CD14-positive monocyte (primary cell): ENCODE data around the gene RBM12. TPM values are rescaled to one million over a fixed set of nuclear protein-coding genes. Genes with fewer than 3 reads are reported as not detected.

Experiments used
- DNase-seq, 3 donors: peaks; one replicate each; pipeline ENCODE4 v3.0.0-alpha.2; 2011 to 2022
- H2AFZ ChIP-seq: 2 replicates; pipeline ENCODE4 v1.6.0; 2012; ENCODE audit warnings: mild to moderate bottlenecking, low read depth, low read length, inconsistent platforms; ENCODE audit not compliant: insufficient read depth, poor library complexity, severe bottlenecking
- H3K27ac ChIP-seq, 2 donors: 1 replicate in 1 of 2; 2 replicates in 1 of 2; pipeline ENCODE4 v1.5.1; 2012 to 2013; ENCODE audit warnings: low read length in 2 of 2, control low read depth in 1 of 2, inconsistent platforms in 1 of 2, low read depth in 1 of 2, mild to moderate bottlenecking in 1 of 2
- H3K27me3 ChIP-seq, 2 donors: one replicate each; pipeline versions ENCODE4 v1.6.0 to v1.6.1; 2011 to 2013; ENCODE audit warnings: low read length in 2 of 2; ENCODE audit not compliant: control insufficient read depth in 2 of 2, insufficient read depth in 2 of 2
- H3K36me3 ChIP-seq, 2 donors: replicated peaks in 1 of 2; 1 replicate in 1 of 2; 2 replicates in 1 of 2; pipeline versions ENCODE4 v1.5.1 to v1.6.1; 2012 to 2013; ENCODE audit warnings: low read length in 2 of 2, control low read depth in 1 of 2, inconsistent platforms in 1 of 2, mild to moderate bottlenecking in 1 of 2; ENCODE audit not compliant: insufficient read depth in 2 of 2, control insufficient read depth in 1 of 2
- H3K4me1 ChIP-seq, 2 donors: 1 replicate in 1 of 2; 2 replicates in 1 of 2; pipeline versions ENCODE4 v1.5.1 to v1.6.1; 2012 to 2013; ENCODE audit warnings: low read length in 2 of 2, control low read depth in 1 of 2, inconsistent platforms in 1 of 2, mild to moderate bottlenecking in 1 of 2, moderate library complexity in 1 of 2; ENCODE audit not compliant: insufficient read depth in 2 of 2, control insufficient read depth in 1 of 2
- H3K4me2 ChIP-seq: replicated peaks from 2 replicates; pipeline ENCODE3; 2012; ENCODE audit warnings: low read length, moderate library complexity, mild to moderate bottlenecking; ENCODE audit not compliant: poor library complexity, severe bottlenecking; ENCODE audit errors: extremely low read depth
- H3K4me3 ChIP-seq, 3 experiments: fragments of 200-600 bp in 1 of 3; sonication (generic) in 1 of 3; replicated peaks in 1 of 3; 1 replicate in 2 of 3; 2 replicates in 1 of 3; pipeline ENCODE4 v1.5.1; 2011 to 2013; ENCODE audit warnings: low read length in 3 of 3, mild to moderate bottlenecking in 3 of 3, control low read depth in 2 of 3, low read depth in 2 of 3, inconsistent platforms in 1 of 3, moderate library complexity in 1 of 3
- H3K79me2 ChIP-seq: 2 replicates; pipeline ENCODE4 v1.6.0; 2012; ENCODE audit warnings: mild to moderate bottlenecking, control low read depth, inconsistent platforms, low read length, moderate library complexity; ENCODE audit not compliant: insufficient read depth
- H3K9ac ChIP-seq: 2 replicates; pipeline ENCODE4 v1.6.0; 2017; ENCODE audit warnings: low read length, mild to moderate bottlenecking; ENCODE audit not compliant: insufficient read depth, poor library complexity, severe bottlenecking
- H3K9me3 ChIP-seq, 2 donors: replicated peaks in 1 of 2; 1 replicate in 1 of 2; 2 replicates in 1 of 2; pipeline versions ENCODE4 v1.5.1 to v1.6.1; 2012 to 2013; ENCODE audit warnings: low read length in 2 of 2, control low read depth in 1 of 2; ENCODE audit not compliant: control insufficient read depth in 1 of 2, insufficient read depth in 1 of 2
- H4K20me1 ChIP-seq: 2 replicates; pipeline ENCODE4 v1.6.0; 2012; ENCODE audit warnings: mild to moderate bottlenecking, low read length, control low read depth, moderate library complexity; ENCODE audit not compliant: insufficient read depth
- H3K27ac Mint-ChIP-seq, 7 donors: one replicate each; pipeline ENCODE4 v1.8.0; 2020; ENCODE audit warnings: mild to moderate bottlenecking in 7 of 7, mixed read lengths in 7 of 7, moderate library complexity in 6 of 7, inconsistent platforms in 2 of 7
- H3K27me3 Mint-ChIP-seq, 3 donors: one replicate each; pipeline ENCODE4 v1.8.0; 2021 to 2022; ENCODE audit warnings: low read depth in 3 of 3, mild to moderate bottlenecking in 3 of 3, mixed read lengths in 3 of 3, moderate library complexity in 3 of 3, inconsistent platforms in 1 of 3
- H3K36me3 Mint-ChIP-seq, 2 donors: one replicate each; pipeline ENCODE4 v1.8.0; 2020; ENCODE audit warnings: mixed read lengths in 2 of 2, inconsistent platforms in 1 of 2, mild to moderate bottlenecking in 1 of 2
- H3K4me1 Mint-ChIP-seq: one replicate; pipeline ENCODE4 v1.8.0; 2020; ENCODE audit warnings: mild to moderate bottlenecking, mixed read lengths
- H3K4me3 Mint-ChIP-seq, 2 donors: one replicate each; pipeline ENCODE4 v1.8.0; 2020; ENCODE audit warnings: mild to moderate bottlenecking in 2 of 2, mixed read lengths in 2 of 2, moderate library complexity in 1 of 2
- H3K9me3 Mint-ChIP-seq, 7 donors: one replicate each; pipeline ENCODE4 v1.8.0; 2020 to 2022; ENCODE audit warnings: mixed read lengths in 7 of 7, mild to moderate bottlenecking in 6 of 7, moderate library complexity in 6 of 7, inconsistent platforms in 2 of 7
- WGBS: methylation state at CpG from one replicate; pipeline ENCODE4 v1.1.5; 2013; ENCODE audit warnings: missing lambda C conversion rate; ENCODE audit not compliant: insufficient coverage; 5-methylcytosine and 5-hydroxymethylcytosine counted together
- intact Hi-C, 2 donors: fragments of 100-400 bp; cut with micrococcal nuclease; formaldehyde crosslinking; loops; one replicate each; pipeline versions ENCODE4 v1.15.0 to v1.15.1; 2023
- polyA plus RNA-seq, 3 donors: library from polyadenylated mRNA; depleted of rRNA in 1 of 3; unstranded in 2 of 3; stranded (reverse) in 1 of 3; fragments of 300-500 nt in 2 of 3; fragments of >200 nt in 1 of 3; fragmentation: Illumina TruSeq in 2 of 3; gene quantifications; 1 replicate in 2 of 3; 2 replicates in 1 of 3; pipeline ENCODE4 v1.2.3, GENCODE V29; 2012 to 2021
- TF ChIP-seq, protein P1 (sequence below): fragments of 200-600 bp; IDR thresholded peaks from one replicate; pipeline ENCODE4 v1.8.0; 2022; ENCODE audit warnings: antibody characterized with exemption, mild to moderate bottlenecking

The RBM12 gene
- polyA plus RNA-seq, 3 donors: 21.5 to 32.8 (median 30.4) TPM

DNA sequence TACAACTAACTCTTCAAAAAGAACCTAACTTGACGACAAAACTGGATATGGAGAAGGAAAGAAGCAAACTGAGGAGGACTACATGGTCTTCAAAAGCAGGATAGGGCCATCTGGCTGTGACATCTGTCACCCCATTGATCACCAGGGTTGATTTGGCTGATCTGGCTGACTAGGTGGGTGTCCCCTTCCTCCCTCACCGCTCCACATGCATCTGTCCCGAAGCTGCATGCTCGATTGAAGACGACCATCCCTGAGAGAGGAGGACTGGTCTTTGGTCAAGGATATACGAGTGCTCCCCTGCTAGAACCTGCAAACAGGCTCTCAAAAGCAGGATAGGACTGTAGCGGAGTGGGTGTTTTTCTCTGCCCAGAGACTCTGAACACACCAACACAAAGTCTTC is 21.7 kb downstream of the RBM12 start:
- peaks cover 92% of the 10 kb centered on the region for H4K20me1 ChIP-seq
- TF ChIP-seq, protein P1, sequence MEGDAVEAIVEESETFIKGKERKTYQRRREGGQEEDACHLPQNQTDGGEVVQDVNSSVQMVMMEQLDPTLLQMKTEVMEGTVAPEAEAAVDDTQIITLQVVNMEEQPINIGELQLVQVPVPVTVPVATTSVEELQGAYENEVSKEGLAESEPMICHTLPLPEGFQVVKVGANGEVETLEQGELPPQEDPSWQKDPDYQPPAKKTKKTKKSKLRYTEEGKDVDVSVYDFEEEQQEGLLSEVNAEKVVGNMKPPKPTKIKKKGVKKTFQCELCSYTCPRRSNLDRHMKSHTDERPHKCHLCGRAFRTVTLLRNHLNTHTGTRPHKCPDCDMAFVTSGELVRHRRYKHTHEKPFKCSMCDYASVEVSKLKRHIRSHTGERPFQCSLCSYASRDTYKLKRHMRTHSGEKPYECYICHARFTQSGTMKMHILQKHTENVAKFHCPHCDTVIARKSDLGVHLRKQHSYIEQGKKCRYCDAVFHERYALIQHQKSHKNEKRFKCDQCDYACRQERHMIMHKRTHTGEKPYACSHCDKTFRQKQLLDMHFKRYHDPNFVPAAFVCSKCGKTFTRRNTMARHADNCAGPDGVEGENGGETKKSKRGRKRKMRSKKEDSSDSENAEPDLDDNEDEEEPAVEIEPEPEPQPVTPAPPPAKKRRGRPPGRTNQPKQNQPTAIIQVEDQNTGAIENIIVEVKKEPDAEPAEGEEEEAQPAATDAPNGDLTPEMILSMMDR: no peak
- no peak overlapping the region for H3K4me2 ChIP-seq
- peaks cover 52% of the 10 kb centered on the region for H3K79me2 ChIP-seq
- H3K36me3 ChIP-seq: peaks cover 0 to 13% of the 10 kb centered on the region in 2 donors
- Mint-ChIP-seq H3K4me1 (peaks cover 20% of the 10 kb centered on the region), H3K36me3 (peaks cover 2 to 7% of the 10 kb centered on the region in 2 donors), H3K27me3 (no peaks in the 10 kb centered on the region), H3K9me3 (no peaks in the 10 kb centered on the region), H3K27ac (peak overlapping the region in 2 of 7 donors; percentile 8 to 66), H3K4me3 (no peak overlapping the region)
- no peak overlapping the region for H2AFZ ChIP-seq
- H3K27me3 ChIP-seq: no peaks in the 10 kb centered on the region
- no peaks in the 10 kb centered on the region for H3K4me1 ChIP-seq
- H3K9me3 ChIP-seq: no peaks in the 10 kb centered on the region
- no peak for DNase-seq
- intact Hi-C loops: no loop called here
- H3K4me3 ChIP-seq: no peak overlapping the region
- H3K9ac ChIP-seq: no peak overlapping the region
- no peak overlapping the region for H3K27ac ChIP-seq
- WGBS: 100% methylated on average over 3 of the region's 7 CpGs

DNA sequence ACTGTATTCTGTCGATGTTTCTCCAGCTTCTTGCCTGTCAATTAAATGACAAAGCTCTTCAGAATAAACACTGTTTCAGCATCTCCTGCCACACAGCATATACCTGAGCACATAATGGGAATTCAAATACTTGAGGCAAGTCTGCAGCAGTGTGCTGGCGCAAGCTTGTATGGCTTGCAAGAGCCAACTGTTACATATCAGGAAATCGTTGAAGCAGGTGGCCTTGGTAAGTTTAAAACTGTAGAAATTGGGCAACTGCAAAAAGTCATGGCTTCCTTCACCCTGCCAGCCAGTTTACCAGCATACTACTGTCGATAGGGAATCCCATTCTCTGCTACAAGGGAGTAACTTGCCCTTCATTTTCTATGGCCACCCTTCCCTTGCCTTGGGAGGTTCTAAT is 23.0 kb downstream of the RBM12 start:
- peaks cover 20% of the 10 kb centered on the region for H3K4me1 Mint-ChIP-seq
- peaks cover 0 to 2% of the 10 kb centered on the region in 2 donors for H3K36me3 Mint-ChIP-seq
- Histone ChIP-seq H3K27me3 (no peaks in the 10 kb centered on the region), H3K9me3 (no peaks in the 10 kb centered on the region), H3K4me3 (no peak overlapping the region), H4K20me1 (peaks cover 93% of the 10 kb centered on the region), H3K4me2 (no peak overlapping the region), H3K27ac (no peak overlapping the region), H3K4me1 (no peaks in the 10 kb centered on the region), H2AFZ (no peak overlapping the region), H3K9ac (no peak overlapping the region), H3K36me3 (peaks cover 0 to 10% of the 10 kb centered on the region in 2 donors), H3K79me2 (peaks cover 53% of the 10 kb centered on the region)
- H3K27me3 Mint-ChIP-seq: no peaks in the 10 kb centered on the region
- 50% methylated on average over 2 of the region's 4 CpGs for WGBS
- no peak overlapping the region for H3K27ac Mint-ChIP-seq
- intact Hi-C loops: no loop called here
- no peaks in the 10 kb centered on the region for H3K9me3 Mint-ChIP-seq
- TF ChIP-seq, protein P1: no peak
- no peak overlapping the region for H3K4me3 Mint-ChIP-seq
- no peak for DNase-seq
